ENCODE data around the gene ST3GAL2.

The ST3GAL2 gene, protein sequence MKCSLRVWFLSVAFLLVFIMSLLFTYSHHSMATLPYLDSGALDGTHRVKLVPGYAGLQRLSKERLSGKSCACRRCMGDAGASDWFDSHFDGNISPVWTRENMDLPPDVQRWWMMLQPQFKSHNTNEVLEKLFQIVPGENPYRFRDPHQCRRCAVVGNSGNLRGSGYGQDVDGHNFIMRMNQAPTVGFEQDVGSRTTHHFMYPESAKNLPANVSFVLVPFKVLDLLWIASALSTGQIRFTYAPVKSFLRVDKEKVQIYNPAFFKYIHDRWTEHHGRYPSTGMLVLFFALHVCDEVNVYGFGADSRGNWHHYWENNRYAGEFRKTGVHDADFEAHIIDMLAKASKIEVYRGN

GRCh38 chr16:70438969-70439862 is at the start of gene ST3GAL2:
ST3GAL2 (minus strand) TSS chr16:70439100; CDS start chr16:70398530, 40,570 bp downstream.
- DNase-seq (ENCODE audit: low spot score) = peak; percentile 96

GRCh38 chr16:70484867-70485266 is 46.0 kb upstream of the ST3GAL2 start:
- DNase-seq (ENCODE audit: low spot score) = no peak

GRCh38 chr16:70483426-70483825 is 44.5 kb upstream of the ST3GAL2 start:
- peak; percentile 6 for DNase-seq (ENCODE audit: low spot score)

DNA sequence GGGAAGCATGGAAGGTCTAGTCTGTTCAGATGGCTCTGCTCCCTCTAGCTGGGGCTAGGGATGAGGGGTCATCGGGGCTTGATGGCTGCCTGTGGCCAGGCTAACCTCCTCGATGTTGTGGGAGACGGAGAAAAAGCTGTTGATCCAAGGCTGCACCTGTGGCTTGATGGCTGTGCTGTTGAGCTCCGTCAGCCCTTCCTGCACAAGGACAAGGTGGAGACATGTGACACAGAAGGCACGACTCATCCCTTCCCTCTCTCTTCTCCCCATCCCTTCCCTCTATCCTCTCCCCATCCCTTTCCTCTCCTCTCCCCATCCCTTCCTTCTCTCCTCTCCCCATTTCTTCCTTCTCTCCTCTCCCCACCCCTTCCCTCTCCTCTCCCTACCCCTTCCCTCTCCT is 43.7 kb upstream of the ST3GAL2 start:
- DNase-seq (ENCODE audit: low spot score) = no peak

GRCh38 chr16:70481929-70482536 is 43.1 kb upstream of the ST3GAL2 start:
- DNase-seq (ENCODE audit: low spot score) = no peak

GRCh38 chr16:70480127-70481105 is 41.5 kb upstream of the ST3GAL2 start:
- no peak for DNase-seq (ENCODE audit: low spot score)

- DNase-seq (ENCODE audit: low spot score) = no peak
Observed at GRCh38 chr16:70478912-70479341, 40.0 kb upstream of the ST3GAL2 start.

- DNase-seq (ENCODE audit: low spot score) = no peak
Observed at GRCh38 chr16:70478169-70478568, 39.3 kb upstream of the ST3GAL2 start.

GRCh38 chr16:70476272-70477020 is 37.5 kb upstream of the ST3GAL2 start:
- peak; percentile 11 for DNase-seq (ENCODE audit: low spot score)

DNA sequence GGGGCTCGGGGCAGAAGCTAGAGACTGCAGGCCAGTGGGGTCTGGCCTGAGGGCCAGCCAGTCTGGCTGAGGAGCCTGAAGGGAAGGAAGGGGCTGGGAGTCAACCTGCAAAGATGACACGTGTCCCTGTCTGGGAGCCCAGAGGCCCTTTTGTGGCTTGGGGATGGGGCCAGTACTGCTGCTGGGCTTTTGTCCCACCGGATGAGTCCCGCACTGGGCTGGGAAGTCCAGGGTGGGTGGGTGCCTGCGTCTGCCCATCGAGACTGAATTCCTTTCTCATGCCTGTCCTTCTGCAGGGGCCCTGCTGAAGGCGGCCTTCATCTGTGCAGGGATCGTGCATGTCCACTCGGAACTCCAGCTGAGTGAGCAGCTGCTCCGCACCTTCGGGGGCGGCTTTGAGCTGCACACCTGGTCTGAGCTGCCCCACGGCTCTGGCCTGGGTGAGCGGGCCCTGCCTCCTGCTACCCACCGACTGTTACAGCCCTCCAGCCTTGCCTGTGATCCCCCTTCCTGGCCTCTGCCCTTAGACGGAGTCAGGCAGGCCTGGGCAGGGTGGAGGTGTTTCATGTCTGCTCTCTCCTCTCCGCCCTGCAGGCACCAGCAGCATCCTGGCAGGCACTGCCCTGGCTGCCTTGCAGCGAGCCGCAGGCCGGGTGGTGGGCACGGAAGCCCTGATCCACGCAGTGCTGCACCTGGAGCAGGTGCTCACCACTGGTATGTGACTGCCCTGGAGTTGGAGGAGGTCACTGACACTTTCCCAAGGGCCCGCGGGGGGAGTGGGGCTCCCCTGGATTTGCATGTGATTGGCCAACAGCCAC is 36.4 kb upstream of the ST3GAL2 start:
- DNase-seq (ENCODE audit: low spot score) = no peak

DNA sequence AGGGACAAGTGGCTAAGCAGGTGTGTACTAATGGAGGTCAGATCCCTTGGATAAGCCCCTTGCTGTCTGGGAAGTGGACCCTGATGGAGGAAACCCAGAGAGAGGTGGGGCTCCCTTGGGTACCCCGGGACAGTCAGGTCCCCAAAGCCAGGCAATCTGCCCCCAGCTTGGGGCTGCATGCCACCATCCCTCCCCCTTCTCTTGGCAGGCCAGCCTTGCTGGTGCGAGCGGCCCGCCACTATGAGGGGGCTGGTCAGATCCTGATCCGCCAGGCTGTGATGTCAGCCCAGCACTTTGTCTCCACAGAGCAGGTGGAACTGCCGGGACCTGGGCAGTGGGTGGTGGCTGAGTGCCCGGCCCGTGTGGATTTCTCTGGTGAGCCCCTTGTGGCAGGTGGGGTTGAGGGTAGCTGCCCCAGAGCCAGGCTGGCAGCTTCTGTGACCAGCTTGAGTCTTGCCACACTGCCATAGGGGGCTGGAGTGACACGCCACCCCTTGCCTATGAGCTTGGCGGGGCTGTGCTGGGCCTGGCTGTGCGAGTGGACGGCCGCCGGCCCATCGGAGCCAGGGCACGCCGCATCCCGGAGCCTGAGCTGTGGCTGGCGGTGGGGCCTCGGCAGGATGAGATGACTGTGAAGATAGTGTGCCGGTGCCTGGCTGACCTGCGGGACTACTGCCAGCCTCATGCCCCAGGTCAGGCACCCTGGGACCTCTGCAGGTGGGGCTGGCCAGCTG is 35.6 kb upstream of the ST3GAL2 start:
- no peak for DNase-seq (ENCODE audit: low spot score)

DNA sequence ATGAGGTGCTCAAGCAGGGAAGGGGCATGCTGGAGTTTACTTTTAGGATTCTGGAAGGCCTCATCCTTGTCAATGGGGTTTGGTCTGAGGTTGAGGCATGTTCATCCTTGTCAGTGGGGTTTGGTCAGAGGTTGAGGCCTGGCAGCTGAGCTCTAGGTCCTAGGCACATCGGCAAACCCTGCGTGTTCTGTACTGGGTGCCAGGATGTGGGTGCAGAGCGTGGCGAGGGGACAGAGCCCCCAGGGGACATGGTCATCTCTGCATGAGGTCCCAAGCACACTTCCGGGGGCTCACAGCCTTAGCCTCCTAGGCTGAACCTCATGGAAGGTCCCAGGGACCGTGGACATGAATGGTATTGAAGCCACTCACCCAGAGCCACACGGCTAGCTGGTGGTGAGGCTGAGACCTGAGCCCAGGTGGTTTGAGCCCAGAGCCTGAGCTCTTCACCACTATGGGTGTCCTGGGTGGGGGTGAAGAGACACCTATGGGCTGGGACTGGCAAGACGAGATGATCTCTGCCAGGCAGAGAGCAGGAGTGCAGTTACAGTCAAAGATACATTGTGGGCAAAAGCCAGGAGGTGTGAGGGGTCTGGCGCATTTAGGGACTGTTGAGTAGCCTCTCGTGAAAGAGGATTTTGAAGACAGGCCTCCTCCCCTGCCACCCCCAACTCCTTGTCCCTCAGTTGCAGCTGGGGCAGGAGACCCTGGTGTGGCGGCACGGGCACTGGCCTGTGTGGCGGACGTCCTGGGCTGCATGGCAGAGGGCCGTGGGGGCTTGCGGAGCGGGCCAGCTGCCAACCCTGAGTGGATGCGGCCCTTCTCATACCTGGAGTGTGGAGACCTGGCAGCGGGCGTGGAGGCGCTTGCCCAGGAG is 34.8 kb upstream of the ST3GAL2 start:
- DNase-seq (ENCODE audit: low spot score) = no peak

DNA sequence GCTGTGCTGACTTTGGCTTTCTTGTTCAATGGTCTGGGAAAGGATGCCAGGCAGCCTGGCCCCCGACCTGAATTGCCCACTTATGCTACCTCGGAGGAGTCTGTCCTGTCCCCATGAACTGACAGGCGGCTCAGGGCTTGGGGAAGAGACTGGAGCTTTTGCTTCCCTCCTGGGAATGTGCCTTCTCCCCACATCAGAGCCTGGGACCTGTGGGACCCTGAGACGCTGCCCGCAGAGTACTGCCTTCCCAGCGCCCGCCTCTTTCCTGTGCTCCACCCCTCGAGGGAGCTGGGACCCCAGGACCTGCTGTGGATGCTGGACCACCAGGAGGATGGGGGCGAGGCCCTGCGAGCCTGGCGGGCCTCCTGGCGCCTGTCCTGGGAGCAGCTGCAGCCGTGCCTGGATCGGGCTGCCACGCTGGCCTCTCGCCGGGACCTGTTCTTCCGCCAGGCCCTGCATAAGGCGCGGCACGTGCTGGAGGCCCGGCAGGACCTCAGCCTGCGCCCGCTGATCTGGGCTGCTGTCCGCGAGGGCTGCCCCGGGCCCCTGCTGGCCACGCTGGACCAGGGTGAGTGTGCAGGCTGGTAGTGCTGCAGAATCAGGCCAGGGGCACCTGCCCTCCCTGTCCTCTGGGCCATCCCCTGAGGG is 34.0 kb upstream of the ST3GAL2 start:
- no peak for DNase-seq (ENCODE audit: low spot score)

DNA sequence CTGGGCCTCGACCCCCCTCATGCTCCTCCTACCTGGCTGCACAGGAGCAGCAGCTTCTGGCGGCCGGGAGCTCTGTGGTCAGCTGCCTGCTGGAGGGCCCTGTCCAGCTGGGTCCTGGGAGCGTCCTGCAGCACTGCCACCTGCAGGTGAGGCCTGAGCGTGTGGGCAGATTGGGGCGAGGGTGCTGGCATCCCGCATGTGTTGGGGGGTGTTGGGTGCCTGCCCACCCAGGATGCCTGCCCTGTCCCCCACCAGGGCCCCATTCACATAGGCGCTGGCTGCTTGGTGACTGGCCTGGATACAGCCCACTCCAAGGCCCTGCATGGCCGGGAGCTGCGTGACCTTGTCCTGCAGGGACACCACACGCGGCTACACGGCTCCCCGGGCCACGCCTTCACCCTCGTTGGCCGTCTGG is 32.0 kb upstream of the ST3GAL2 start:
- no peak for DNase-seq (ENCODE audit: low spot score)

- no peak for DNase-seq (ENCODE audit: low spot score)
Observed at GRCh38 chr16:70470141-70470926, 31.4 kb upstream of the ST3GAL2 start.

DNA sequence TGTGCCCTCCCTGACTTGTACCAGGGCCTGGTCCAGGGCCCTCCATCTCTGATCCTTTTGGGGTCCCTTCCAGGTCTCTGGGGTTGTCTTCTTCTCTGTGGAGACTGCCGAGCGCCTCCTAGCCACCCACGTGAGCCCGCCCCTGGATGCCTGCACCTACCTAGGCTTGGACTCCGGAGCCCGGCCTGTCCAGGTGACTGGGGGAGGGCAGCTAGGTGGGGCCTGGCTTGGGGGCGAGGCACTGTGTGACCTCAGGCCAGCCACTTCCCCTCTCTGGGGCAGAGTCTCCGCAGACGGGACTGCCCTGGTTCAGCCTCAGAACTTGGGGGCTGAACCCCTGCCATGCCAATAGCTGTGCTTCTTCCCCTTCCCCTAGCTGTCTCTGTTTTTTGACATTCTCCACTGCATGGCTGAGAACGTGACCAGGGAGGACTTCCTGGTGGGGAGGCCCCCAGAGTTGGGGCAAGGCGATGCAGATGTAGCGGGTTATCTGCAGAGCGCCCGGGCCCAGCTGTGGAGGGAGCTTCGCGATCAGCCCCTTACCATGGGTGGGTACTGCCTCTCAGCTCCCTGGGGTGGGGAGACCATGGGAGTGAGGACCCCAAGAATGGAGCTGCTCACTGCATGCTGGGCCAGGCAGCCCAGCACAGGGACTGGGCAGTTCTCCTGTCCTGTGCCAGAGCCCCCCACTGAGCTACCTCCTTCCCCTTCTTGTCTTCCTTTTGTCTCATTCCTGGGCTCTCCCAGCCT is 30.1 kb upstream of the ST3GAL2 start:
- DNase-seq (ENCODE audit: low spot score) = no peak
